ENCODE data around the gene HMCN1. TPM values are rescaled to one million over a fixed set of nuclear protein-coding genes. Genes with fewer than 3 reads are reported as not detected.

The HMCN1 gene
- total RNA-seq, 1 experiment from 2014 or later: 0.12 TPM

DNA sequence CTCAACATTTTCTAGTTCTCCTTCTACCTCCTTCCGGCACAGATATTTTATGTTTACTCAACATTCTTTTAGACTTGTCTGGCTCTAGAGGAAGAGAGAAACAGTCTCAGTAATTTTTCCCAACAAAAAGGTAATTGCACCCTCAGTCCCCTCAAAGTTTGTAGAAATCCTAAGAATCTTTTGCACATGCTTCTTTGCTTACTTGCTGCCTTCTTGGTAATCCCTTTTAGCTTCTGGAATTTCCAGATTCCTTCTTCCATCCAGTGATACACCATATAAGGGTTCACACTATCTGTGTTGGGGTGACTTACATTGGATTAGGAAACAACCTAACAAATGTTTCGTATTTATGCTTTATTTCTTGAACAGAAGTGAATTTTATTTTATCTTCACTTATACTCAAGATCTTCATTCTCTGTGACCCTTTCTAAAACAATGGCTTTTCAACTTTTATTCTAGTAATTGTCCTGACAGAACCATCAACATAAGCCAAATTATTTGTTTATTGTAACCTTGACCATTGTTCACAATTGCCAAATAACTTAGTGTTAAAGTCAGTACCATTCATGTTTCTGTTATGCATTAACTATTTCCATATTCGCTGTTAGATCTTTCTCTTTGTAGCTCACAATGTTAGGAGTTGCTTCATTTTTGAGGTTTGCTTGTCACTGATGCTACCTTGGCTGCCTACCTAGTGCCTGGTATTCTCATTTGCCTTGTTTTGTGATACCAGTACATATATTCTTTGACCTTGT, 238.1 kb downstream of the HMCN1 start:
- no peaks in the 10 kb centered on the region for H3K36me3 Mint-ChIP-seq (ENCODE audit: insufficient read depth, unreplicated experiment)
- TF ChIP-seq, protein P1, sequence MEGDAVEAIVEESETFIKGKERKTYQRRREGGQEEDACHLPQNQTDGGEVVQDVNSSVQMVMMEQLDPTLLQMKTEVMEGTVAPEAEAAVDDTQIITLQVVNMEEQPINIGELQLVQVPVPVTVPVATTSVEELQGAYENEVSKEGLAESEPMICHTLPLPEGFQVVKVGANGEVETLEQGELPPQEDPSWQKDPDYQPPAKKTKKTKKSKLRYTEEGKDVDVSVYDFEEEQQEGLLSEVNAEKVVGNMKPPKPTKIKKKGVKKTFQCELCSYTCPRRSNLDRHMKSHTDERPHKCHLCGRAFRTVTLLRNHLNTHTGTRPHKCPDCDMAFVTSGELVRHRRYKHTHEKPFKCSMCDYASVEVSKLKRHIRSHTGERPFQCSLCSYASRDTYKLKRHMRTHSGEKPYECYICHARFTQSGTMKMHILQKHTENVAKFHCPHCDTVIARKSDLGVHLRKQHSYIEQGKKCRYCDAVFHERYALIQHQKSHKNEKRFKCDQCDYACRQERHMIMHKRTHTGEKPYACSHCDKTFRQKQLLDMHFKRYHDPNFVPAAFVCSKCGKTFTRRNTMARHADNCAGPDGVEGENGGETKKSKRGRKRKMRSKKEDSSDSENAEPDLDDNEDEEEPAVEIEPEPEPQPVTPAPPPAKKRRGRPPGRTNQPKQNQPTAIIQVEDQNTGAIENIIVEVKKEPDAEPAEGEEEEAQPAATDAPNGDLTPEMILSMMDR (IDR thresholded peaks at IDR 0.05; ENCODE audit: unreplicated experiment): no peak
- no peak for DNase-seq (ENCODE audit: unreplicated experiment)
- H3K27me3 Mint-ChIP-seq (ENCODE audit: insufficient read depth, unreplicated experiment): peaks cover 12% of the 10 kb centered on the region
- no peak overlapping the region for H3K4me3 Mint-ChIP-seq (ENCODE audit: unreplicated experiment)
- peaks cover 27% of the 10 kb centered on the region for H3K4me1 Mint-ChIP-seq (ENCODE audit: insufficient read depth, unreplicated experiment)
- POLR2A ChIA-PET: no interaction called here
- intact Hi-C loops (cut with micrococcal nuclease): no loop called here
- CTCF ChIA-PET: no interaction called here
- H3K27ac Mint-ChIP-seq (ENCODE audit: low read depth, unreplicated experiment): no peak overlapping the region
- no TSS peak for BruUV-seq (replicated peaks)
- no peaks in the 10 kb centered on the region for H3K9me3 Mint-ChIP-seq (ENCODE audit: unreplicated experiment)

DNA sequence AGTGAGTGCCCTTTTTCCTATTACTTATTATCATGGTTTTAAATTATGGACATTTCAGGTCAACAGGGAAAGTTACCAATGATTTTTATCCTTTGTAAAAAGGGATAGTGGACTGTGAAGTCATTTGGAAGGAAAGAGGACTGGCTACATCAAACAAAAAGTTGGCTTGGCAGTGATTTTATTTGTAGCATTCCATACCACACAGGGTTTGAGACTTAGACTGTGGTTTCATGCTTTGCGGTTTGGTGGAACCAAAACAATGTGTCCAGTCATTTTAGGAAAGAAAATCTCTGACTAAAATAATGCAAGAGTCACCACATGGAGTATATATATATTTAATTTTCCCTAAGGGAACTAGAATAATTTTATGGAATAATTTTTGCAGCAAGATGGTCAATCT, 239.5 kb downstream of the HMCN1 start:
- Mint-ChIP-seq H3K27ac (ENCODE audit: low read depth, unreplicated experiment) (no peak overlapping the region), H3K27me3 (ENCODE audit: insufficient read depth, unreplicated experiment) (peaks cover 12% of the 10 kb centered on the region), H3K9me3 (ENCODE audit: unreplicated experiment) (no peaks in the 10 kb centered on the region), H3K4me1 (ENCODE audit: insufficient read depth, unreplicated experiment) (peaks cover 27% of the 10 kb centered on the region), H3K36me3 (ENCODE audit: insufficient read depth, unreplicated experiment) (no peaks in the 10 kb centered on the region), H3K4me3 (ENCODE audit: unreplicated experiment) (no peak overlapping the region)
- ChIA-PET CTCF (interaction anchor here (1.3 kb wide), 1 partner anchor 13 kb away, joined by 4 read pairs; no protein-coding TSS in a partner anchor), POLR2A (interaction anchor here (1.0 kb wide), 1 partner anchor 11 kb away, joined by 3 read pairs; no protein-coding TSS in a partner anchor)
- intact Hi-C loops (cut with micrococcal nuclease): no loop called here
- TF ChIP-seq, protein P1 (IDR thresholded peaks at IDR 0.05; ENCODE audit: unreplicated experiment): no peak
- BruUV-seq (replicated peaks): no TSS peak
- DNase-seq (ENCODE audit: unreplicated experiment): peak; percentile 79

DNA sequence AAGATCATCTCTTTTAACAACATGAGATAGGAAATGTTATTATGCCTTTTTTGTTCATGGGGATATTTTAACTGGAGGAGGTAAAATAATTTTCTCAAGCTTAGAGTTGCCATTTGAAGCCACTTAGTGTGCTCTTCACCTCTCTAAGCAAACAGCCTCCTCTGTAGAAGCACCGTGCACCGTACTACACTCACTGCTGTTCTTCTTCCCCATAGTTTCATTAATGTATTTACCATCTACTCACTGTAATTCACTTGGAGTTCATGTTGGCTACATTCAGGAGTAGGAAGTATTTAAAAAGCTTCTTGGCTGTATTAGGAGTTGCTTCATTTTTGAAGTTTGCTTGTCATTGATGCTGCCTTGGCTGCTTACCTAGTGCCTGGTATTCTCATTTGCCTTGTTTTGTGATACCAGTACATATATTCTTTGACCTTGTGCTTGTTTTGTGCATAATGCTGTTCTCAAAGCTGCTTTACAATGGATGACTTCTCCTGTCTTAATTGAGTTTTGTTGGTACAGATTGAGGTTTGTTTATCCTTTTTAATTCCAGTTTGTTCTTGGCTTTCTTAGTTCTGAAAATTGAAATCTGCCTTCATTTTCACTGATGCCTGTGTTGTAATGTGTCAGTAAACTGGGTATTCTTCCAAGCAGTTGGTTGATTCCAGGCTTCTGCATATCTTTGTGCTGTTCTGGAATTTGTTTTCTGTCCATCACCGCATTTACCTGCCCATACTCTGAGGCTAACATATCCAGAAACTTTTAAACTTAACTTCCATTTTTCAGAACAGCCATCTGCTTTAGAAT, 240.4 kb downstream of the HMCN1 start:
- intact Hi-C loops (cut with micrococcal nuclease): no loop called here
- H3K36me3 Mint-ChIP-seq (ENCODE audit: insufficient read depth, unreplicated experiment): no peaks in the 10 kb centered on the region
- POLR2A ChIA-PET: interaction anchor here (0.6 kb wide), 1 partner anchor 12 kb away, joined by 3 read pairs; no protein-coding TSS in a partner anchor

More for the DNA sequence above, 240.4 kb downstream of the HMCN1 start:
- TF ChIP-seq, protein P1 (IDR thresholded peaks at IDR 0.05; ENCODE audit: unreplicated experiment): no peak
- DNase-seq (ENCODE audit: unreplicated experiment): no peak
- no peaks in the 10 kb centered on the region for H3K9me3 Mint-ChIP-seq (ENCODE audit: unreplicated experiment)
- H3K27ac Mint-ChIP-seq (ENCODE audit: low read depth, unreplicated experiment): no peak overlapping the region
- H3K4me3 Mint-ChIP-seq (ENCODE audit: unreplicated experiment): no peak overlapping the region
- BruUV-seq (replicated peaks): no TSS peak
- peaks cover 27% of the 10 kb centered on the region for H3K4me1 Mint-ChIP-seq (ENCODE audit: insufficient read depth, unreplicated experiment)
- CTCF ChIA-PET: interaction anchor here (1.3 kb wide), 1 partner anchor 14 kb away, joined by 4 read pairs; no protein-coding TSS in a partner anchor
- H3K27me3 Mint-ChIP-seq (ENCODE audit: insufficient read depth, unreplicated experiment): peaks cover 12% of the 10 kb centered on the region
